Heart right ventricle (tissue), 16 donors: ENCODE measurements around the gene GPD1. TPM values are rescaled to one million over a fixed set of nuclear protein-coding genes. Genes with fewer than 3 reads are reported as not detected.

Experiments
- ATAC-seq, 8 donors: fragments of 200-7000 bp; cut with Tn5 transposase; one replicate each; pipeline ENCODE4 v1.9.1; 2020; ENCODE audit warnings: mild to moderate bottlenecking in 8 of 8, moderate library complexity in 8 of 8, moderate number of reproducible peaks in 1 of 8
- DNase-seq, 2 donors: peaks; one replicate each; pipeline ENCODE4 v3.0.0-alpha.2; 2020
- H3K27ac ChIP-seq, 10 donors: fragments of 200-600 bp; sonication (generic) in 2 of 10; one replicate each; pipeline versions ENCODE4 v1.5.0 to v1.8.0; 2020 to 2022; ENCODE audit warnings: mild to moderate bottlenecking in 3 of 10
- H3K27me3 ChIP-seq, 7 donors: fragments of 200-600 bp; one replicate each; pipeline ENCODE4 v1.8.0; 2021 to 2022; ENCODE audit warnings: mild to moderate bottlenecking in 2 of 7
- H3K36me3 ChIP-seq, 9 donors: fragments of 200-600 bp; sonication (generic) in 1 of 9; one replicate each; pipeline versions ENCODE4 v1.5.0 to v1.8.0; 2020 to 2022; ENCODE audit warnings: mild to moderate bottlenecking in 2 of 9
- H3K4me1 ChIP-seq, 9 donors: fragments of 200-600 bp; sonication (generic) in 1 of 9; one replicate each; pipeline versions ENCODE4 v1.5.0 to v1.8.0; 2020 to 2022; ENCODE audit warnings: mild to moderate bottlenecking in 4 of 9
- H3K4me3 ChIP-seq, 10 donors: fragments of 200-600 bp; sonication (generic) in 2 of 10; one replicate each; pipeline versions ENCODE4 v1.5.0 to v1.8.0; 2020 to 2022; ENCODE audit warnings: mild to moderate bottlenecking in 7 of 10, moderate library complexity in 2 of 10
- H3K9me3 ChIP-seq, 11 donors: fragments of 200-600 bp in 10 of 11; sonication (generic) in 2 of 11; one replicate each; pipeline versions ENCODE4 v1.5.0 to v1.8.0; 2013 to 2022; ENCODE audit warnings: mild to moderate bottlenecking in 2 of 11, control low read depth in 1 of 11, moderate library complexity in 1 of 11
- WGBS, 2 donors: extraction: QIAGEN DNeasy Blood & Tissue Kit; methylation state at CpG; one replicate each; pipeline ENCODE4 v1.1.7; 2013; ENCODE audit warnings: inconsistent platforms in 1 of 2; 5-methylcytosine and 5-hydroxymethylcytosine counted together
- intact Hi-C, 10 donors: fragments of 100-400 bp; cut with DNase I; formaldehyde crosslinking; loops; one replicate each; pipeline versions ENCODE4 v1.11.1 to v1.14.2; 2022
- polyA plus RNA-seq, 2 donors: library from polyadenylated mRNA; stranded (reverse); fragments of 200-250 nt; gene quantifications; one replicate each; pipeline ENCODE4 v1.2.3, GENCODE V29; 2013
- total RNA-seq, 10 donors: library from RNA; stranded (reverse); fragmentation: NEBNext Ultra II Directional in 3 of 10; extraction: Animal tissue kit (Norgen Biotek cat#: 25700) in 3 of 10; gene quantifications; one replicate each; pipeline versions ENCODE4 v1.2.1 to v1.2.4, GENCODE V29; 2021 to 2023
- TF ChIP-seq, protein P1 (sequence below), 9 donors: fragments of 200-600 bp; sonication (generic) in 2 of 9; IDR thresholded peaks; one replicate each; pipeline versions ENCODE4 v1.5.0 to v1.8.0; 2021 to 2022; ENCODE audit warnings: antibody characterized with exemption in 9 of 9, mild to moderate bottlenecking in 5 of 9, moderate library complexity in 1 of 9
- donor health status: Arrhythmogenic right ventricular cardiomyopathy.
- donor health status: ischemic (EF 13 %, LVEDD 7.1; RV severe dilation, severe dysfunction).
- donor health status: healthy with polysubstance abuse.
- donor health status: DM: no; HTN: yes; CAD: no.
- donor health status: DM: no; HTN: no; CAD: no.
- donor health status: ischemic (EF 25% LVEDD 6.9; RV normal size, moderate dysfunction).
- donor health status: ischemic (EF 25% LVEDD 5.7; RV mildly dilated, moderate dysfunction).
- donor health status: healthy.
- donor health status: DM: yes; HTN: yes; CAD: no.
- donor health status: Ischemic cardiomyopathy.
- donor health status: ischemic (EF 35%, LVEDD 5.7; RV mildly dilated, moderate dysfunction).
- donor health status: nonischemic (EF 11% LVEDD 7.7; RV severe dilation, severe dysfunction).
- donor health status: DM: yes; HTN: yes; CAD: no.
- donor health status: PGD.
- donor health status: ischemic (EF 29% LVEDD 5.4; RV normal size, mild dysfunction).
- donor health status: nonischemic (EF 23%, LVEDD 6.1; RV moderate dilation, normal function).

Gene GPD1
- total and polyA plus RNA-seq, 12 donors: 5.2 to 67.7 (median 15.3) TPM

DNA sequence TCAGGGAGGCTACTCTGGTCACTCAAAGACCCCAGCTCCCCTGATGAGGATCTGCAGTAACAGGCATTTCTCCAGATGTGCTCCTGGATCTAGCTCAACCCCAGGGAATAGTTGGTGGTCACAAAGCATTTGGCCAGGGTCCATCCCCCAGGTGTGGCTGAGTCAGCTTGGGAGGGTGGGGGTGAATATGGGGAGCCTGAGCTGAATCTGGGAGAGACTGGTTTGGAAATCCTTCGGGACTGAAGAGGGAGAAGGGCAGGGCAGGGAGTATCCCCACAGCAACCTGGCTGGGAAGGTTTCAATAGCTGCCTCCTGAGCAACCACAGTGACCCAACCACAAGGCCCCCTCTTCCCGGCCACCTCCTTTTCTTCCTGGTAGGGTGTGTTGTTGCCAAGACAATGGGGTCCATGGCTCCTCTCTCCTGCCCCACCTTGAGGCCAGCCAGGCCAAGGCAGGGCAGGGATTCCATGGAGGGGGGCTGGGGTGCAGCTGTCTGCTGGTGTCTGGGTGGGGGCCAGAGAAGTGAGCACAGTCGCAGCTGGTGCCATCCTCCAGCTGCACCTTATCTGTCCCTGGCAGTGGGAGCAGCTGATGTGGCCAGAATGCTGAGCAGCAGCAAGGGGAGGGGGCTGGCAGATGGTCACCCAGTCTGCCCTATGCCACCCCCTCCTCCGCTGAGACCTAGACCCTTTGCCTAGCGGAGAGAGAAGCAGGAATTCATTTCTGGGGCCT is 40.9 kb upstream of the GPD1 start:
- no peak overlapping the region for H3K4me3 ChIP-seq
- DNase-seq (no peak), ATAC-seq (no peak)
- no peak overlapping the region for H3K27ac ChIP-seq
- H3K9me3 ChIP-seq: no peaks in the 10 kb centered on the region
- peaks cover 0 to 33% (median 3%) of the 10 kb centered on the region in 9 donors for H3K4me1 ChIP-seq
- TF ChIP-seq, protein P1, sequence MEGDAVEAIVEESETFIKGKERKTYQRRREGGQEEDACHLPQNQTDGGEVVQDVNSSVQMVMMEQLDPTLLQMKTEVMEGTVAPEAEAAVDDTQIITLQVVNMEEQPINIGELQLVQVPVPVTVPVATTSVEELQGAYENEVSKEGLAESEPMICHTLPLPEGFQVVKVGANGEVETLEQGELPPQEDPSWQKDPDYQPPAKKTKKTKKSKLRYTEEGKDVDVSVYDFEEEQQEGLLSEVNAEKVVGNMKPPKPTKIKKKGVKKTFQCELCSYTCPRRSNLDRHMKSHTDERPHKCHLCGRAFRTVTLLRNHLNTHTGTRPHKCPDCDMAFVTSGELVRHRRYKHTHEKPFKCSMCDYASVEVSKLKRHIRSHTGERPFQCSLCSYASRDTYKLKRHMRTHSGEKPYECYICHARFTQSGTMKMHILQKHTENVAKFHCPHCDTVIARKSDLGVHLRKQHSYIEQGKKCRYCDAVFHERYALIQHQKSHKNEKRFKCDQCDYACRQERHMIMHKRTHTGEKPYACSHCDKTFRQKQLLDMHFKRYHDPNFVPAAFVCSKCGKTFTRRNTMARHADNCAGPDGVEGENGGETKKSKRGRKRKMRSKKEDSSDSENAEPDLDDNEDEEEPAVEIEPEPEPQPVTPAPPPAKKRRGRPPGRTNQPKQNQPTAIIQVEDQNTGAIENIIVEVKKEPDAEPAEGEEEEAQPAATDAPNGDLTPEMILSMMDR (IDR thresholded peaks at IDR 0.05): no peak
- WGBS, 2 donors: 84 to 91% methylated on average over 5 of the region's 5 CpGs
- intact Hi-C loops: loop anchor here in 1 of 10 donors (5.0 kb wide), 1 partner anchor 196 kb away; no protein-coding TSS in a partner anchor
- no peaks in the 10 kb centered on the region for H3K36me3 ChIP-seq
- peaks cover 0 to 15% (median 4%) of the 10 kb centered on the region in 7 donors for H3K27me3 ChIP-seq

DNA sequence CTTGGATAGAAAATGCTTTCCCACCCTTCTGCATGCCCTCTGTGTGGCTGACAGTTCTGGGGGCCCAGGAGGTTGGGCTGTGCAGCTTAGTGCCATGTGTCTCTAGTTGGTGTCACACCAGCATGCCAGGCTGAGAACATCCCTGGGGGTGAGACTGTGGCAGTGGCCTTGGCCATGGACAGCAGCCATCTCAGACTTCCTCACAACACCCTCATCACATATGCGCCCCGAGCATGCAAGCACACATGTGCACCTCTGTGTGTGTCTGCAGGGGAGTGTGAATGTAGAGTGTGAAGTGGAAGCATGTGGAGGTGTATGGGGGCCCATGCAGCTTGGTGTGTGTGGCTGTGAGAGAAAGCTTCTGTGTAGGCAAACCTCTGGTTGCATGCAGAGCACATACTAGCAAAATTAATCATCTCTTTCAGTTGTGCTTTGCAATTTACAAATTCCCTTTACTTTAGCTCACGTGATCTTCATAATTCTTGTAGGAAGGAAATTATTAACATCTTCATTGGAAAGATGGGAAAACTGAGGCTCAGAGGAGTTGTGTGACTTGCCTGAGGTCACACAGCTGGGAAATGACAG is 38.0 kb upstream of the GPD1 start:
- ATAC-seq (no peak), DNase-seq (no peak)
- WGBS, 2 donors: 88 to 91% methylated on average over 3 of the region's 3 CpGs
- Histone ChIP-seq H3K27me3 (peaks cover 0 to 6% (median 0%) of the 10 kb centered on the region in 7 donors), H3K36me3 (no peaks in the 10 kb centered on the region), H3K4me1 (peaks cover 2 to 16% (median 8%) of the 10 kb centered on the region in 9 donors), H3K27ac (no peak overlapping the region), H3K4me3 (no peak overlapping the region), H3K9me3 (no peaks in the 10 kb centered on the region)
- TF ChIP-seq, protein P1 (IDR thresholded peaks at IDR 0.05): no peak
- intact Hi-C loops: no loop called here

DNA sequence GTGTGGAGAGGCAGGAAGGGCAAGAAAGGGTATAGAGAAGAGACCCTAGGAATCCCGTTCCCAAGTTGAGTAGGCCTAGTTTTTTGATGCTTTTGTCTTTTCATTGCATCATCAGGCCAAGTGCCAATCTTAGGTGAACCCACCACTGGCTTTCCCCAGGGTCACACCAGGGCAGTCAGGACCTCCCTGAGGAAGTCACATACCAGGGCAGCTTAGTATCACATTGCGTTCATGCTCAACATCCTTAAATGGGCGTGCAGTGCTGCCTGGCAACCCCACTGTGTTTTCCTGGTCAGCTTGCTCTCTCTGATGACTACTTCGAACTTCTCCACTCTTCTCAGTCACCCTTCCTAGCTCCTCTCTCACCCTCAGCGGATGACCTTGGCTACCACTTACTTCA is 37.4 kb upstream of the GPD1 start:
- H3K36me3 ChIP-seq: no peaks in the 10 kb centered on the region
- WGBS, 2 donors: 48 to 54% methylated on average over 5 of the region's 5 CpGs
- no peaks in the 10 kb centered on the region for H3K9me3 ChIP-seq
- intact Hi-C loops: no loop called here
- ATAC-seq (peak in 5 of 8 donors; percentile 27 to 53 (median 45)), DNase-seq (no peak)
- TF ChIP-seq, protein P1 (IDR thresholded peaks at IDR 0.05): no peak
- peaks cover 3 to 13% (median 7%) of the 10 kb centered on the region in 9 donors for H3K4me1 ChIP-seq
- H3K27me3 ChIP-seq: peaks cover 0 to 6% (median 0%) of the 10 kb centered on the region in 7 donors
- H3K27ac ChIP-seq: no peak overlapping the region
- H3K4me3 ChIP-seq: no peak overlapping the region

DNA sequence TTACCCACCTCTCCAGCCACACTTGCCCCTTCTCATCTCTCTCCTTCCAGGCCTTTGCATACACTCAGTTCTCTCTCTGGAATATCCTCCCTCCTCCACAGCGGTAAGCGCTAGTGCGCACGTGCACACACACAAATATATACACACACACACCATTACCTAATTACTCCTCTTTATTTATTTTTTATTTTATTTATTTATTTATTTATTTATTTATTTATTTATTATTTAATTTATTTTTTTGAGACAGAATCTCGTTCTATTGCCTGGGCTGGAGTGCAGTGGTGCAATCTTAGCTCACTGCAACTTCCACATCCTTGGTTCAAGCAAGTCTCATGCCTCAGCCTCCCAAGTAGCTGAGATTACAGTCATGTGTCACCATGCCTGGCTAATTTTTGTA is 34.7 kb upstream of the GPD1 start:
- WGBS, 2 donors: 96% methylated on average over 5 of the region's 5 CpGs
- Histone ChIP-seq H3K27ac (no peak overlapping the region), H3K4me3 (no peak overlapping the region), H3K27me3 (no peaks in the 10 kb centered on the region), H3K36me3 (no peaks in the 10 kb centered on the region), H3K4me1 (peaks cover 3 to 13% (median 6%) of the 10 kb centered on the region in 9 donors), H3K9me3 (no peaks in the 10 kb centered on the region)
- TF ChIP-seq, protein P1 (IDR thresholded peaks at IDR 0.05): no peak
- DNase-seq (no peak), ATAC-seq (no peak)
- intact Hi-C loops: no loop called here
